Gastrocnemius medialis (tissue), 4 donors: Measurements from ENCODE around the gene ESX1. TPM values are rescaled to one million over a fixed set of nuclear protein-coding genes. Genes with fewer than 3 reads are reported as not detected.

ENCODE experiments used
- ATAC-seq, 2 donors: fragments of 150-250 bp; one replicate each; pipeline ENCODE4 v1.9.1; 2016
- DNase-seq, 2 donors: peaks; one replicate each; pipeline ENCODE4 v3.0.0-alpha.2; 2019
- H3K27ac ChIP-seq, 4 donors: fragments of 200-600 bp; sonication (generic); 1 replicate in 1 of 4; 2 replicates in 3 of 4; pipeline ENCODE4 v1.5.1; 2016 to 2018; ENCODE audit warnings: mild to moderate bottlenecking in 2 of 4, moderate library complexity in 1 of 4
- H3K27me3 ChIP-seq, 3 donors: fragments of 200-600 bp; sonication (generic) in 2 of 3; 1 replicate in 1 of 3; 2 replicates in 2 of 3; pipeline versions ENCODE4 v1.5.1 to v1.6.0; 2016 to 2019; ENCODE audit warnings: mild to moderate bottlenecking in 1 of 3, moderate library complexity in 1 of 3
- H3K36me3 ChIP-seq, 2 donors: fragments of 200-600 bp; sonication (generic) in 1 of 2; one replicate each; pipeline ENCODE4 v1.5.1; 2017 to 2018
- H3K4me1 ChIP-seq, 2 donors: fragments of 200-600 bp; sonication (generic) in 1 of 2; one replicate each; pipeline ENCODE4 v1.5.1; 2016 to 2017; ENCODE audit warnings: mild to moderate bottlenecking in 2 of 2
- H3K4me3 ChIP-seq, 4 donors: fragments of 200-600 bp; sonication (generic) in 3 of 4; 1 replicate in 1 of 4; 2 replicates in 3 of 4; pipeline ENCODE4 v1.5.1; 2016 to 2019; ENCODE audit warnings: mild to moderate bottlenecking in 2 of 4
- H3K9me3 ChIP-seq, 3 donors: fragments of 200-600 bp; sonication (generic) in 2 of 3; 1 replicate in 1 of 3; 2 replicates in 2 of 3; pipeline ENCODE4 v1.5.1; 2016 to 2019
- POLR2A ChIP-seq, 2 donors: fragments of 450-650 bp; IDR thresholded peaks; one replicate each; pipeline ENCODE4 v1.6.1; 2017; ENCODE audit warnings: antibody characterized with exemption in 2 of 2, mild to moderate bottlenecking in 2 of 2, moderate library complexity in 2 of 2
- in situ Hi-C, 4 donors: fragments of 200-750 bp; cut with MboI; loops; one replicate each; pipeline versions ENCODE4 v1.15.0 to v1.8.0; 2017; ENCODE audit warnings: low sequenced_read_pairs in 4 of 4
- intact Hi-C: fragments of 100-400 bp; cut with DNase I; formaldehyde crosslinking; loops from one replicate; pipeline ENCODE4 v1.15.1; 2023; ENCODE audit warnings: low total_unique reads
- total RNA-seq, 4 donors: library from RNA; depleted of rRNA; stranded (reverse); fragments of >200 nt; gene quantifications; one replicate each; pipeline versions ENCODE4 v1.1.0 to v1.2.3, GENCODE V29; 2016
- TF ChIP-seq, protein P1 (sequence below), 5 experiments: fragments of 450-650 bp in 3 of 5; fragments of 200-600 bp in 2 of 5; sonication (generic) in 2 of 5; IDR thresholded peaks in 4 of 5; conservative IDR thresholded peaks in 1 of 5; 1 replicate in 4 of 5; 2 replicates in 1 of 5; pipeline ENCODE4 v1.5.1; 2016 to 2019; ENCODE audit warnings: antibody characterized with exemption in 5 of 5, mild to moderate bottlenecking in 3 of 5, moderate library complexity in 3 of 5

Gene ESX1
- not detected for total RNA-seq

DNA sequence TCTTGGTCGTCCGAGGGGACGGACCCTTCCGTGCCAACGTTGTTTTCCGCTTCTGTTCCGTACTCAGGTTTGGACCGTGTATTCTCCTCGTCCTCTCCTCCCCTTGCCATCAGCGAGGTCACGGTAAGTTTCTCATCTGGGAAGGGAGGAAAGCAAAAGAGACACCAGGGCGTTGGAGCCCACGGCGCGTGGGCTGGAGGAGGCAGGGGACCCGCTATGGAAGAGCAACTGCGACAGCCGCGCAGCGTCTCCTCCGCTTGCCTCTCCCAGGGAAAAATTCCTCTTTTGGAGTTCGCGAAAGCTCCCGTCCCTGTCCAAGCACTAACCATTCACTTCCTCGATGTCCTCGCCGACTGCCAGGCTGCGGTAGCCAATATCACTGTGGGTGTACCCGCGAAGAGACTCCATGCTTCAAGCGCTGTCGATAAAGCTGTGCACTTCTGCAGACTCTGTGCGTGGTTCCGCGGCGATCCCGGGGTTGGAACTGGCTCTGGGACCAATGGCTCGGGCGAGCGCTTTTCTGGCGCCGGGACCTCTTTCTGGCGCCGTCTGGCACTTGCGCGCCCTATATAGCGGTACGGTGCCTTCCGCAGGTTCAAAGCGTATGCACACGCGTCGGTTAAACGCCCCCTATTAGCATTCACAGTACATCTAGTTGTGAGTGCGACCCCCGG, at the start of gene ESX1:
Gene ESX1, minus strand, starts transcription at position 492 of the 674 bp plus-strand sequence. Its CDS starts 84 bp downstream, at position 408.
- H3K27me3 ChIP-seq = peaks cover 3 to 54% (median 31%) of the 10 kb centered on the region in 3 donors
- ATAC-seq = no peak

DNA sequence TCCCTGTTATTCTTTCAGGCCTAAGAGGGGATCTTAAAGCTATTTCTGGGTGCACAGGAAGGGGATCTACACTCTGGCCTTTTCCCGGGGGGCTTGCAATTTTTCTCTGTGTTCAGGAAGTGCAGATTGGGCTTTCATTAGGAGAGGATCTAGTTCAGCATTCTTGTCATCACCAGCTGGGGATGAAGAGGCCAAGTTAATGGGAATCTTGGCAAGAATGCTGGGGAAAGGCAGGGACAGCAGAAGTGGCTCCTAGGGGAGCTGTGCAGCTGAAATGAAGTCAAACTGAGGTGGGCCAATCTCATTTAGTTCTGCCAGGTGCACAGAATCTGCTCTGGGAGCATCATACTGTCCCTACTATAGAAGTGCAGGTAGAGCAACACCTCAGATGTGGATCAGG, 40.9 kb upstream of the ESX1 start:
- H3K4me3 ChIP-seq = no peak overlapping the region
- in situ Hi-C loops = no loop called here
- no peak for TF ChIP-seq POLR2A (IDR thresholded peaks at IDR 0.05)
- TF ChIP-seq, protein P1, sequence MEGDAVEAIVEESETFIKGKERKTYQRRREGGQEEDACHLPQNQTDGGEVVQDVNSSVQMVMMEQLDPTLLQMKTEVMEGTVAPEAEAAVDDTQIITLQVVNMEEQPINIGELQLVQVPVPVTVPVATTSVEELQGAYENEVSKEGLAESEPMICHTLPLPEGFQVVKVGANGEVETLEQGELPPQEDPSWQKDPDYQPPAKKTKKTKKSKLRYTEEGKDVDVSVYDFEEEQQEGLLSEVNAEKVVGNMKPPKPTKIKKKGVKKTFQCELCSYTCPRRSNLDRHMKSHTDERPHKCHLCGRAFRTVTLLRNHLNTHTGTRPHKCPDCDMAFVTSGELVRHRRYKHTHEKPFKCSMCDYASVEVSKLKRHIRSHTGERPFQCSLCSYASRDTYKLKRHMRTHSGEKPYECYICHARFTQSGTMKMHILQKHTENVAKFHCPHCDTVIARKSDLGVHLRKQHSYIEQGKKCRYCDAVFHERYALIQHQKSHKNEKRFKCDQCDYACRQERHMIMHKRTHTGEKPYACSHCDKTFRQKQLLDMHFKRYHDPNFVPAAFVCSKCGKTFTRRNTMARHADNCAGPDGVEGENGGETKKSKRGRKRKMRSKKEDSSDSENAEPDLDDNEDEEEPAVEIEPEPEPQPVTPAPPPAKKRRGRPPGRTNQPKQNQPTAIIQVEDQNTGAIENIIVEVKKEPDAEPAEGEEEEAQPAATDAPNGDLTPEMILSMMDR (IDR thresholded peaks at IDR 0.05 in 4 of 5, conservative IDR thresholded peaks at IDR 0.05 in 1 of 5) = no peak
- no peaks in the 10 kb centered on the region for H3K27me3 ChIP-seq
- intact Hi-C loops = no loop called here
- H3K36me3 ChIP-seq = no peaks in the 10 kb centered on the region
- H3K9me3 ChIP-seq = no peaks in the 10 kb centered on the region
- H3K4me1 ChIP-seq = no peaks in the 10 kb centered on the region
- no peak for ATAC-seq
- no peak overlapping the region for H3K27ac ChIP-seq
- DNase-seq = no peak

More for the DNA sequence above, at the start of gene ESX1:
- DNase-seq = no peak
- in situ Hi-C loops = no loop called here
- H3K4me3 ChIP-seq = peak within 1 kb of the TSS in 2 of 4 donors; percentile 15 to 26
- no peaks in the 10 kb centered on the region for H3K4me1 ChIP-seq
- no peaks in the 10 kb centered on the region for H3K9me3 ChIP-seq
- no peaks in the 10 kb centered on the region for H3K36me3 ChIP-seq
- no peak within 1 kb of the TSS for H3K27ac ChIP-seq
- TF ChIP-seq, protein P1 (IDR thresholded peaks at IDR 0.05 in 4 of 5, conservative IDR thresholded peaks at IDR 0.05 in 1 of 5) = no peak
- no peak for TF ChIP-seq POLR2A (IDR thresholded peaks at IDR 0.05)
- intact Hi-C loops = no loop called here

DNA sequence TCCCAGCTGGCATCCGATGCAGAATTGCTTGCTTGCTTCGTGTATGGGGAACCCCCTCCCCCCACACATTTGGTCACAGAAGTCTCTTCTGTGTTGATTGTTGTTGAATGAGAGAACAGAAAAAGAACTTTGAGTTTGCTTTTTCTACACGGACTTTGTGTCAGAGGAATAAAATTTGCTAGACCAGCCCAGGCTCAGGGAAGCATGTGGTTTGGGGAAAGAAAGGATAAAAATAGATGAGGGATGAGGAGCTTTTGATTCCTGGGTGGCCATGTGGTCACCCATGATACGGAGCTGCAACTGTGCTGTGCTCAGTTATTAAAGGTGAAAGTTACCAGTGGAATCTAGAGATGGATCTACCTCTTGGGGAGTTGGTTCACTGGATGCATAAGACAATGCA, 34.2 kb upstream of the ESX1 start:
- TF ChIP-seq, protein P1 (IDR thresholded peaks at IDR 0.05 in 4 of 5, conservative IDR thresholded peaks at IDR 0.05 in 1 of 5) = no peak
- no peak for TF ChIP-seq POLR2A (IDR thresholded peaks at IDR 0.05)
- in situ Hi-C loops = no loop called here
- Histone ChIP-seq H3K4me3 (no peak overlapping the region), H3K36me3 (no peaks in the 10 kb centered on the region), H3K27me3 (no peaks in the 10 kb centered on the region), H3K9me3 (no peaks in the 10 kb centered on the region), H3K27ac (no peak overlapping the region), H3K4me1 (no peaks in the 10 kb centered on the region)
- DNase-seq (no peak), ATAC-seq (no peak)
- intact Hi-C loops = no loop called here

DNA sequence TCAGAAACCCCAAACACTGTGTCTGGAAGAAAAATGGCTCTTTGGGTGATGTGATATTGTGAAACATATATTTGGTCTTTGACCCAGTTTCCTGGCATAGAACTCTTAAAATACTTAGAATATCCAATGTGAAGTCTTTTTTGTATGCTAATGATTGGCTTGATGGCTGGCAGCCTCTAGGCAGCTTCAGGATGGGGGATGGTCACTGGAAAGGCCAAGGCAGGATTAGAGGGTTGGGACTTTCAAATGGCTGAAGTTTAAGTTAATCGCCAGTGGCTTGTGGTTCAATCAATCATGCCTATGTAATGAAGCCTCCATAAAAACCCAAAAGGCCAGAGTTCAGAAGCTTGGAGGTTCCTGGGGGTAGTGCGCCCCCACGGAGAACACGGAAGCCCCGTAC, 33.5 kb upstream of the ESX1 start:
- H3K4me1 ChIP-seq = no peaks in the 10 kb centered on the region
- H3K9me3 ChIP-seq = no peaks in the 10 kb centered on the region
- no peak for DNase-seq
- intact Hi-C loops (no loop called here), in situ Hi-C loops (no loop called here)
- no peak for ATAC-seq
- no peaks in the 10 kb centered on the region for H3K36me3 ChIP-seq
- no peak overlapping the region for H3K4me3 ChIP-seq
- TF ChIP-seq POLR2A (IDR thresholded peaks at IDR 0.05) = no peak
- TF ChIP-seq, protein P1 (IDR thresholded peaks at IDR 0.05 in 4 of 5, conservative IDR thresholded peaks at IDR 0.05 in 1 of 5) = no peak
- H3K27me3 ChIP-seq = no peaks in the 10 kb centered on the region
- no peak overlapping the region for H3K27ac ChIP-seq

DNA sequence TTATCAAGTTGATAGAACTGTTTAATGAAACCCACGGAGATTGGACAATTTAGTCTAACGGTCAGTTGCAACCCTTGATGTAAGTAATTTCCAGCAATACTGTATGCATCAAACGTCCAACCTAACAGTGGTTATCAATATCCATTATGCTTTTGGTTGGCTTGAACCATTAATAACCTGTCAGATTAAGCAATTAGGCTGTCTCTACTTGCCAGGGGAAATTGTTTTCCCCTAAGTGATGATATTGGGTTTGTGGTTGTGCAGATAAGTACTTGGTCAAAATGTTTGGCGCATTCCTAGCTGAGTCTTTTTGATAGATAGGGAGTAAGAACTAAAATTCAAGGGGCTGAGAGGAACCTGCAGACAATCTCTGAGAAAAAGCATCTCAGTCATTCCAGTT, 30.5 kb upstream of the ESX1 start:
- in situ Hi-C loops = no loop called here

More for the DNA sequence above, 30.5 kb upstream of the ESX1 start:
- Histone ChIP-seq H3K27ac (no peak overlapping the region), H3K27me3 (no peaks in the 10 kb centered on the region), H3K36me3 (no peaks in the 10 kb centered on the region), H3K9me3 (no peaks in the 10 kb centered on the region), H3K4me1 (peaks cover 0 to 6% of the 10 kb centered on the region in 2 donors), H3K4me3 (no peak overlapping the region)
- intact Hi-C loops = no loop called here
- ATAC-seq = no peak
- TF ChIP-seq, protein P1 (IDR thresholded peaks at IDR 0.05 in 4 of 5, conservative IDR thresholded peaks at IDR 0.05 in 1 of 5) = no peak
- TF ChIP-seq POLR2A (IDR thresholded peaks at IDR 0.05) = no peak
- DNase-seq = no peak
